Embryonic facial prominence (tissue), 1 donor: ENCODE results near the gene SLC8A1.

Experiments used
- DNase-seq: peaks from one replicate; pipeline ENCODE4 v3.0.0-alpha.2; 2016; ENCODE audit errors: extremely low spot score

The SLC8A1 gene

GRCh38 chr2:40193670-40194026 lies 258.2 kb downstream of the SLC8A1 start:
- DNase-seq = no peak

DNA sequence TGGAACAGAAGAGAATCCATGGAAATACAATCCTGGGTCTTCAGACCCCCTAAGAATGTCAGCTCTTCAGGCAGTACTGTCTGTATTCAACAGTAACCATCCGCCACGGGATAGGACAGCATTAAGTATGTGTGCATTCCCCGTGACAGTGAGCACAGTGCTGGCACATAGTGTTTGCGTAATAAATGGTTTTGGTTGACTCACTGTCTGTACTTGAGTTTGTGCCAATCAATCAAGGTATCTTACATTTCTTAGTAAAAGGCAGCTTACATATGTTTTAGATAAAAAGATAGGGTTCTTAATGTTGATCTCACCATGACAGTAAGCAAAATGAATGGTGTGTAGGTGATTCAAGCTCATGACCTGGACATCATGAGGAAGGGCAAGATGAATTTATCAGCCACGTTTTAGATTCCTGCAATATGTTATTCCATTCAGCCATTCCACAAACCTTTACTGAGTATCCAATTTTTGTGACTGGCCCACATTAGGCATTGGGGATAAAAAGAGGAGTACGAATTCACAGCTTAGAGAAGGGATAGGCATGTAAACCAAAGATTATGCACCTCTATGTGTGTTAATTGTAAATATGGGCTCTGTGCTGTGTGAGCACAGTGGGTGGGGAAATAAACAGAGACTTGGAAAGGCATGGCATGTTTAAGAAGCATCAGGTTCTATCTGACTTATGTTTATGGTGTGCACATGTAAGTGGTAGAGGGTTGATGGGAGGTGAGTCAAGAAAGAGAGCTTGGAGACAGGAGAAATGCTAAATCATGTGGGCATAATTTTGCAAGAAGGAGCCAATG lies 258.8 kb downstream of the SLC8A1 start:
- no peak for DNase-seq

DNA sequence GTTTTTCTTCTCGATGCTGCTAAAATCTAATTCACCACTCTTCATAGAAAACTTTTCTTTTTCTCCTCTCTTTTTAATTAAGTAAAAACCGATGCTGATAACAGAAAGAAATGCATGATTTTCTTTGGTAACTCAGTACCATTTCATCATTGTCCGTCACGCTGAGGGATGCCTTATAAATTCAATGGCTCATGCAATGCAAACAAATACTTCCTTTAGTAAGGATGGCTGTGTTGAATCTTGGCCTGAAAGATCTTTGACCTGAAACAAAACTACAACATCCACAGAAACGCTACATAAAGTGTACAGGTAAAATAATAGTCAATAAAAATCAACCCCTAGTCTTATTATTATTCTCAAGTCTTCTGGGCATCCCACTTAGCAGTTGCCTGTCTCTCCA lies 261.4 kb downstream of the SLC8A1 start:
- DNase-seq = no peak

- no peak for DNase-seq
Observed at GRCh38 chr2:40189881-40190280, 262.0 kb downstream of the SLC8A1 start.

GRCh38 chr2:40187054-40187453 lies 264.8 kb downstream of the SLC8A1 start:
- DNase-seq = no peak

GRCh38 chr2:40184551-40184950 lies 267.3 kb downstream of the SLC8A1 start:
- DNase-seq = no peak

GRCh38 chr2:40181855-40182254 lies 270.0 kb downstream of the SLC8A1 start:
- DNase-seq = no peak

DNA sequence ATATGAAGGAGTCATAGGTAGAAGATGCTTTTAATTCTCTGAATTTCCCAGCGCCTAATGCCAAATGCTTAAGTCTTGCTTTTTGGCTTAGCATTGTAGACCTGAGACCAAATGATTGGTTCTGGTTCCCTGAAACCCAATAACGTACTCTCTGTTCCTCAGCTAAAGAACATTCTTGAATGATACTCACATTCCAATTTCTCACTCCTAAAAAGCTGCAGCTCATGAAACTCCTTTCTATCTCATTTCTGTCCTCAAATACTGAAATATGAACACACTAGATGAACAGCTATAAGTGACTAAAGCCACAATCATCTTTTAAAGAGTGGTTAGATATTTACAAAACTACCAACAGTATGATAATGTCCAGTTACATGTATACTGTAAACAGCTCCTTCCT lies 272.1 kb downstream of the SLC8A1 start:
- no peak for DNase-seq

DNA sequence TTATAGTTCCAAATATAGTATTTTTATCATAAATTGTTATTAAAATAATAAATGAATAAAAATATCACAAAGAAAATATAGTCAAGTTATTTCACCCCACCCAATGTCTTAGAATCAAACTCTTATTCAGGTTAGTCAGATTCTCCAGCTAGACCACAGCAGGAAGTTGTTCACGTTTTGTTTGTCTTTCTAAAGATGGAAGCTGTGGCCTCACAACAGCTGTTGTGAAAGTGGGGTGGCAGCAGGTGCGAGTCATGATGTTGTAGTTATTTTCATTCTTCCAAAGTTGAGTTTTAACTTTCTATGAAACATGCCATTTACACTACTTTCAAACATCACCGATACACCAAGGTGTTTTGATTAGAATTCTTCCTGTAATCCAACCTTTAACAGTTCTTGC lies 272.9 kb downstream of the SLC8A1 start:
- no peak for DNase-seq

DNA sequence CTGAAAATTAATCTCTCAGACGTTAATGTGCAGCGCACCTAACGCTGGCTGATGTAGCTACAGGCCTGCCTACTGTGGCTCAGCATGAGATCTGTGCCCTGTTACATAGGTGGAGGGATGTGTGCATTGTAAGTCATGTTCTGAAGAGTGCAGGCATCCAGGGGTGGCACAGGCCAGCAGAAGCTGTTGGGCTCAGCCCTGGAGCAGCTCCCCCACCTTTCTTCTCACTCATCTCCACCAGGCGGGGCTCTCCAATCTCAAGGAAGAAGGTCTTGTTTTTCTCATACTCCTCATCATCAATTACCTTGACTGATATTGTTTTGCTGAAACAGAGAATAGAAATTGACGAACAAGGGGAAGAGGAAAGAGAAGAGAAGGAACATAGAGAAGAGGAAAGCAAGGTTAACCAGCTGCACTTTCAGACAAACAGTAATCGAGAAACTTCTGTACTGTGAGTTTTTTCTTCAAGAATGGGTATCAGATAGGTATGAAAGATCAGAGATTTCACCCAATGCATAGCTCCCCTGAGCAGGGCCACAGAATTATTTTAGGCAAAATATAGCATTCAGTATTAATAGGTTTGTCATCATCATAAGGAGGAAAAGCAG lies 273.6 kb downstream of the SLC8A1 start:
- DNase-seq = no peak

GRCh38 chr2:40177366-40177765 lies 274.5 kb downstream of the SLC8A1 start:
- DNase-seq = no peak

DNA sequence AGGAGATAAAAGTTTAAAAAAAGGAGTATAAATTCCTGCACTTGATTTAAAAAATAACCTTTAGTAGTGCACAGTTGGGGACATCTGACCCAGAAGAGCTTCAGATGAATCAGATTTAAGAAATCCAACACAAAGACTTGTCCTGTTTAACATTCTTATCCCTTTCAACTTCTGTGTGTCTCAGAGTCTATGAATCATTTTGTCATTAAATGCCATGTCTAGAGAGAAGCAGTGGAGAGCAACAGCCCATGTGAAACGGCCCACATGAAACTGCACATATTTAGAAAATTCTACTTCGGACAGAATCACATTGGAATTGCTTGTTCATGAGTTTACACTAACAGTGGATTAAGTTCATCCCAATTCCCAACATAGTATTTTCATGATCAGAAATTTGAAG lies 278.6 kb downstream of the SLC8A1 start:
- no peak for DNase-seq

GRCh38 chr2:40169856-40170255 lies 282.0 kb downstream of the SLC8A1 start:
- DNase-seq = no peak

- DNase-seq = no peak
Observed at GRCh38 chr2:40169430-40169829, 282.5 kb downstream of the SLC8A1 start.

DNA sequence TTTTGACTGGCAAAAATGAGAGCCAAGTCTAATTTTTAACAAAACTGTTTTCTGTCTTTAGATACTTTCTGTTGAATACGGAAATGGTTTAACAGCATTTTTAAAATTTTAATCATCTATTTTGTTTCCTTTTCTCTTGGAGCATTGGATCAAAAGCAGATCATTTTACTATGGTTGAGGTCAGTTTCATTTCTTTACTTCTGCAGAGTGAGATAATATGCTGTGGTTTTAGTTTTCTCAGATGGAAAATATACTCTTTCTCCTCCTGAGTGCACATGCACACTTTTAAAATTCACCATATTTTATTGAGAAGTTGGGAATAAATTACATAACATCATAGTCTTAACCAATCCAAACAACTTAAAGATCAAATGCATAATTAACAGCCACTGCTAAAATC lies 283.3 kb downstream of the SLC8A1 start:
- no peak for DNase-seq

DNA sequence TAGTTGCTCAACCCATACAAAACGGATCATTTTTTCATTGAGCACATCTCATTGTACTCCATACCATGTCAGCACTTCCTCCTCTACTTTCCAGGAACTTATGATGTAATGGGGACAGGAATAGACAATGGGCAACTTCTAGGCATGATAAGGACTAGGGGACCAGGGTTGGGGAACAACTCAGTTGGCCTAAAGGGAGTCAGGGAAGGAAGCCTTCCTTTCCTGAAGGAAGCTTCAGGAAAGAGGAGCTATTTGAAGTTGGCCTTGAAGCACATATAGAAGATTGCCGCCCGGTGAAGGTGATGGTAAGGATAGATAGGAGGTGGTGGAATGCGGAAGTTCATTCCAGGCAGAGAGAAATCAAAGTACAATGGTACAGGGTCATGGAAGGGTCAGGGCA lies 283.9 kb downstream of the SLC8A1 start:
- no peak for DNase-seq

GRCh38 chr2:40166006-40166405 lies 285.9 kb downstream of the SLC8A1 start:
- no peak for DNase-seq

DNA sequence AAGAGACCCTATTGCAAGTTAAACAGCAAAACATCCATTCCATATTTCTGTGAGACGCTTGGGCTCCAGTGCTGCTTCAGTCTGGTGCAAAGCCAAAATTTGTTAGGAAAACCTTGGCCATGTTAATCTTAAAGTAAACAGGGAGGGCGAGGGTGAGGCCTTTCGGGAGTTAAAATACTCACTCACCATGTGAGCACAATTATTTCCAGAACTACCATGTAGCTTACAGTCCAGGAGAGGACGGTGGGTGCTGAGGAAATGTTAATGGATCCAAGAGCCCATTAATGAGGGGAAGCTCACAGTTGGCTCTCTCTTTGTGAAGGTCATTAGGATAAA lies 286.4 kb downstream of the SLC8A1 start:
- no peak for DNase-seq

DNA sequence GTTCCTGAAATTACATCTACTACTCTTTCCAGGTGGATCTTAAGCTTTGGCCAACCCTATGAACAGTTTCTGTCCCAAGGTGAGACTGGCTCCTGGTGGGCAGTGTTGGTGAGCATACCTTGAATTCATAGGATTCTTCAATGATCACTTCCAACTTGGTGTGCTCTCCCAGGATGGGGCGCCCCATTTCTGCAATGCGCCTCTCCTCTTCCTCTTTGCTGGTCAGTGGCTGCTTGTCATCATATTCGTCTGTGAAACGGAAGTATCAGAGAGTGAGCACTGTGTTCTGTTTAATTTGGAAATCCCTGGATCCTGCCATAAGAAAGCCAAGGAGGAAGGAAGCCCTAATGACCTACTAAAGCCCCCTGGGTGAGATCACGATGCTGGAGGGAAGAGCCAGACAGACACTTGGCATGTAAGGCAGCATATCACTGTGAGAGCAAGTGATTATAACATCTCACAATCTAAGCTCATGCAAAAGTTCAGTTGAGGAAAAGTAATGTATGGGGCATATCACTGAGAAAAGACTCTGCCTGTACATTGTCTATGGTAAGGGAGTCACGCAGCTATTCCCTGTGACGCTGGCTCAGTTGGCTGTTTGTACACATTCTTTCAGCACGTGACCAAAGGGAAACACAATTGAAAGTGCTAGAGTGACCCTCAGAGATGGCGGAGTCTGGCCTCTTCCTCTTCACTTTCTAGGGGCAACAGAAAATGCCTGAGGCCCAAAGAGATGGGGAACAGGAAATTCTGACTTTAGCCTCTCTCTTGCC lies 287.0 kb downstream of the SLC8A1 start:
- no peak for DNase-seq

DNA sequence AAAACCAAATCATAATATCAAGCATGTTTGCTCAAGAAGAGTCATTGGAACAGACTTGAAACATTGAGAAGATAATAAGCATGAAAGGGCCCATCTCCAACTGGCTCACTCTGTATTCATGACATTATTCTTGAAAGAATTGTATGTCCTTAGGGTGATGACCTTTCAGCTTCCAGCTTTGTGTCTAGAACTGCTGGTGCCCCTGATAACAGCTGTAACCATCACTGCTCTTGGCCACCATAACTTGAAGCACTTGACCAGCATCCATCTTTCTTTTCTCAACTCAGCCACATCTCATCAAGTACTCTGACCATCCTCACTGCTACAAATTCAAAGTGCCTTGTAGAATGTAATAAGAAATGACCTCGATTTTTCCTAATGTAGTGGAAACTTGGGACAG lies 289.9 kb downstream of the SLC8A1 start:
- no peak for DNase-seq

DNA sequence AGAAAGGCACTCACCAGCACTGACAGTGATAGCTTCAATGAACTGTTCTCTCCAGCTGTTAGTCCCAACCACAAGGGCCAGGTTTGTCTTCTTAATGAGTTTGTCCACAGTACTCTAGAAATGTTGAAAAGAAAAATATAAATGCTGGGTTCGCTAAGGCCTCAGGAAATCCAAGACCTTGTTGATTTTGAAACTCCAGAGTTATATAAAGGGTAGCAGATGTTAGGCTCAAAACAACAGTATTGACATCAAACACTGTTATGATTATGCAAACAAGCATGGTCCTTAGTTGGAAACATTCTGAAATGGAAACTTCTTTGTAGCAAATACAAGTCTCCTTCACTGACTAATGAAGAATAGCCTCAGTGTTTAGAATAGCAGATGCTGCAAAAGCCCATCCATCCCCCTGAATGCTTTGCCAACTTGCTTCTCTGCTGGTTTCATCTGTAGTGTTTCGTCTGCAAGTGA lies 291.1 kb downstream of the SLC8A1 start:
- peak; percentile 14 for DNase-seq

DNA sequence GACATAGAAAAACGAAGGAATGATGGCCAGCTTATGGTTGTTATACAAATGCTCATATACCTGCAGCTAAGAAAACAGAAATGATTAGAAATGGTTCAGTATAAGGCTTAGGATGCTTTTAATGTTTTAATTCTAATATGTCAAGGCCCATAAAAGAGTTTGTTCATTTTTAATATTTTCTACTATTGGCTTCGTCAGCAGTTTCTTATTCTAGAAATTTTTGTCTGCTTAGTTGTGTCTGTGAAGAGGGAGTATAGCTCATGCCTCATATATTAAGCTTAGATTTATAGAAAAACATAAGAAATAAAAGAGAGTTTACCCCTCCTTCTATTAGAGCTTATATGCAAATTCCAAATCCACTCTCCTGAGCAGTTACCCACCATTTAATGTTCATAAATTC lies 292.6 kb downstream of the SLC8A1 start:
- no peak for DNase-seq

GRCh38 chr2:40158781-40159180 lies 293.1 kb downstream of the SLC8A1 start:
- DNase-seq = no peak
